Calu3 (cell line): ENCODE measurements around the gene SHD. TPM values are rescaled to one million over a fixed set of nuclear protein-coding genes. Genes with fewer than 3 reads are reported as not detected.

Experiments used
- BruUV-seq: library from RNA; stranded (reverse); fragments of 400-500 nt; replicated peaks from 2 replicates; lab custom pipeline; 2021; lab: Mats Ljungman, UMichigan
- CTCF ChIA-PET: fragments of 300-600 bp; sonication (Branson Sonifier 250); formaldehyde crosslinking; loops from one replicate; lab custom pipeline; 2022; ENCODE audit warnings: antibody characterized with exemption; lab: Charles Lee
- DNase-seq: peaks from one replicate; pipeline ENCODE4 v3.0.0; 2022
- H3K27ac Mint-ChIP-seq: one replicate; pipeline ENCODE4 v1.8.0; 2022; ENCODE audit warnings: mixed read lengths; ENCODE audit not compliant: unreplicated experiment
- H3K27me3 Mint-ChIP-seq: one replicate; pipeline ENCODE4 v1.8.0; 2022; ENCODE audit warnings: mixed read lengths; ENCODE audit not compliant: unreplicated experiment
- H3K36me3 Mint-ChIP-seq: one replicate; pipeline ENCODE4 v1.8.0; 2022; ENCODE audit warnings: mild to moderate bottlenecking, moderate library complexity, mixed read lengths; ENCODE audit not compliant: insufficient read depth, unreplicated experiment
- H3K4me1 Mint-ChIP-seq: one replicate; pipeline ENCODE4 v1.8.0; 2022; ENCODE audit warnings: mild to moderate bottlenecking, low read depth, mixed read lengths; ENCODE audit not compliant: unreplicated experiment
- H3K4me3 Mint-ChIP-seq: one replicate; pipeline ENCODE4 v1.8.0; 2022; ENCODE audit warnings: mild to moderate bottlenecking, low read depth, moderate library complexity, mixed read lengths; ENCODE audit not compliant: unreplicated experiment
- H3K9me3 Mint-ChIP-seq: one replicate; pipeline ENCODE4 v1.8.0; 2022; ENCODE audit warnings: low read depth, mixed read lengths; ENCODE audit not compliant: unreplicated experiment
- intact Hi-C: fragments of 100-400 bp; cut with micrococcal nuclease; formaldehyde crosslinking; loops from one replicate; pipeline ENCODE4 v1.10.0; 2022; ENCODE audit not compliant: unreplicated experiment
- total RNA-seq: library from RNA; stranded (reverse); gene quantifications from 2 replicates; pipeline ENCODE4 v1.2.3, GENCODE V29; 2022
- TF ChIP-seq, protein P1 (sequence below): fragments of 200-600 bp; IDR thresholded peaks from one replicate; pipeline ENCODE4 v1.8.0; 2022; ENCODE audit warnings: antibody characterized with exemption; ENCODE audit not compliant: unreplicated experiment

SHD gene
- total RNA-seq, 1 experiment from 2014 or later, result not detected

DNA sequence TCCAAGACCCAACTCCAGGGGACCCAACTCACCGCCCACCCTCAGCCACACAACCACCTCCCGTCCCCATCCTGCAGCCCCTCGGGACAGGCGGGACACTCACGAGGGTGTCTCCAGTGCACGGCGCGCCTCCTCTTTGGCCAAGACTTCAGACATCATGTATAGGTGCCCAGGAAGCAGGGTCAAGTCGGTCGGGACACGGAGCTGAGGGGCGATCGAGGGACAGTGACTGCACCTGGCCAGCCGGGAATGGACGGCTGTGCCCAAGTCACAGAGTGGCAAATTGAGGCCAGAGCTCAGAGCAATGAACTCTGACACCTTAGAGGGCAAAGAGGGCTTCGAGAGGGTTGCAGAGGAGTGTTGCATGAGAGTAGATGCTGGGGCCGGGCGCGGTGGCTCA lies 50.8 kb downstream of the SHD start:
- CTCF ChIA-PET, result interaction anchor here (0.6 kb wide), 1 partner anchor 395 kb away, joined by 3 read pairs; no protein-coding TSS in a partner anchor
- Mint-ChIP-seq H3K36me3 (peaks cover 4% of the 10 kb centered on the region), H3K4me1 (no peaks in the 10 kb centered on the region), H3K27ac (no peak overlapping the region), H3K4me3 (no peak overlapping the region), H3K9me3 (no peaks in the 10 kb centered on the region), H3K27me3 (no peaks in the 10 kb centered on the region)
- no TSS peak for BruUV-seq
- no peak for DNase-seq
- intact Hi-C loops, result no loop called here
- TF ChIP-seq, protein P1, sequence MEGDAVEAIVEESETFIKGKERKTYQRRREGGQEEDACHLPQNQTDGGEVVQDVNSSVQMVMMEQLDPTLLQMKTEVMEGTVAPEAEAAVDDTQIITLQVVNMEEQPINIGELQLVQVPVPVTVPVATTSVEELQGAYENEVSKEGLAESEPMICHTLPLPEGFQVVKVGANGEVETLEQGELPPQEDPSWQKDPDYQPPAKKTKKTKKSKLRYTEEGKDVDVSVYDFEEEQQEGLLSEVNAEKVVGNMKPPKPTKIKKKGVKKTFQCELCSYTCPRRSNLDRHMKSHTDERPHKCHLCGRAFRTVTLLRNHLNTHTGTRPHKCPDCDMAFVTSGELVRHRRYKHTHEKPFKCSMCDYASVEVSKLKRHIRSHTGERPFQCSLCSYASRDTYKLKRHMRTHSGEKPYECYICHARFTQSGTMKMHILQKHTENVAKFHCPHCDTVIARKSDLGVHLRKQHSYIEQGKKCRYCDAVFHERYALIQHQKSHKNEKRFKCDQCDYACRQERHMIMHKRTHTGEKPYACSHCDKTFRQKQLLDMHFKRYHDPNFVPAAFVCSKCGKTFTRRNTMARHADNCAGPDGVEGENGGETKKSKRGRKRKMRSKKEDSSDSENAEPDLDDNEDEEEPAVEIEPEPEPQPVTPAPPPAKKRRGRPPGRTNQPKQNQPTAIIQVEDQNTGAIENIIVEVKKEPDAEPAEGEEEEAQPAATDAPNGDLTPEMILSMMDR, result no peak

DNA sequence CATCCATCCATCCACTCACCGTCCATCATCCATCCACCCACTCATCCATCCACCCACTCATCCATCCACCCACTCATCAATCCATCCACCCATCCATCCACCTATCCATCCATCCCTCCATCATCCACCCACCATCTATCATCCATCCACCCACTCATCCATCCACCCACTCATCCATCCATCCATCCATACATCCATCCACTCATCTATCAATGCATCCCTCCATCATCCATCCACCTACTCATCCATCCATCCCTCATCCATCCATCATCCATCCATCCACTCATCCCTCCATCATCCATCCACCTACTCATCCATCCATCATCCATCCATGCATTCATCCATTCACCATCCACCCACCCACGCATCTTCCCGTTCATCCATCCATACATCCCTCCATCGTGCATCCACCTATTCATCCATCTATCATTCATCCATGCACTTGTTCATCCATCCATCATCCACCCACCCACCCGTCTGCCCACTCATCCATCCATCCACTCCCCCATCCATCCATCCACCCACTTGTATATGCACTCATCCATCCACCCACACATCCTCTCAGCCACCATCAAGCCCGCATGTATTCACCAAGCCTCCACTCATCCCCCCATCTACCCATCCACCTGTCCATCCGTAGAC lies 56.0 kb downstream of the SHD start:
- no TSS peak for BruUV-seq
- TF ChIP-seq, protein P1, result no peak
- Mint-ChIP-seq H3K4me3 (no peak overlapping the region), H3K27ac (no peak overlapping the region), H3K4me1 (peaks cover 9% of the 10 kb centered on the region), H3K36me3 (peaks cover 17% of the 10 kb centered on the region), H3K9me3 (no peaks in the 10 kb centered on the region), H3K27me3 (no peaks in the 10 kb centered on the region)
- no peak for DNase-seq
- intact Hi-C loops, result no loop called here
- CTCF ChIA-PET, result no interaction called here

DNA sequence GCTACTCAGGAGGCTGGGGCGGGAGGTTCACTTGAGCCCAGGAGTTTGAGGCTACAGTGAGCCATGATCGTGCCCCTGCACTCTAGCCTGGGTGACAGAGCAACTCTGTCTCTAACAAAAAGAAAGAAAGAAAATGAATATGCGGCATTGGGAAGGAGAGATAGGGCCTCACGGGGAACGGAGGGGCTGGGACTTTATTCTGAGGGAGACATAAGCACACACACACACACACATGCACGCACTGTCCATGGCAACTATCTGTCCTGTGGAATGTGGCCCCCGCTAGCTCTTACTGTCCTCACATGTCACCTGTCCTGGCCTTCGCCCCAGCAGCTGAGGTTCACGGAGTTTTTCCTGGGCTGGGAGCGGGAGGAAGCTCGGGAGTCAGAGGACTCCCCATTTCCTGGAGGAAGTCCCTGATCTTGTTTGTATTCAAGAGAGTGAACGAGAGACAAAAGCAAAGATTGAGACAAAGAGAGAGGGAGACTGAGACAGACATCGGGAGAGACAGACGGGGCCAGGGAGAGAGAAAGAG lies 58.9 kb downstream of the SHD start:
- TF ChIP-seq, protein P1, result no peak
- intact Hi-C loops, result no loop called here
- Mint-ChIP-seq H3K9me3 (no peaks in the 10 kb centered on the region), H3K27ac (peak overlapping the region; percentile 77), H3K36me3 (peaks cover 33% of the 10 kb centered on the region), H3K4me3 (peak overlapping the region; percentile 83), H3K27me3 (no peaks in the 10 kb centered on the region), H3K4me1 (peaks cover 18% of the 10 kb centered on the region)
- TSS peak; percentile 75 for BruUV-seq
- no peak for DNase-seq
- CTCF ChIA-PET, result interaction anchor here (0.7 to 1.0 kb wide), 3 partner anchors 15 to 71 kb away, joined by 4 to 5 read pairs (median 4); no protein-coding TSS in a partner anchor

DNA sequence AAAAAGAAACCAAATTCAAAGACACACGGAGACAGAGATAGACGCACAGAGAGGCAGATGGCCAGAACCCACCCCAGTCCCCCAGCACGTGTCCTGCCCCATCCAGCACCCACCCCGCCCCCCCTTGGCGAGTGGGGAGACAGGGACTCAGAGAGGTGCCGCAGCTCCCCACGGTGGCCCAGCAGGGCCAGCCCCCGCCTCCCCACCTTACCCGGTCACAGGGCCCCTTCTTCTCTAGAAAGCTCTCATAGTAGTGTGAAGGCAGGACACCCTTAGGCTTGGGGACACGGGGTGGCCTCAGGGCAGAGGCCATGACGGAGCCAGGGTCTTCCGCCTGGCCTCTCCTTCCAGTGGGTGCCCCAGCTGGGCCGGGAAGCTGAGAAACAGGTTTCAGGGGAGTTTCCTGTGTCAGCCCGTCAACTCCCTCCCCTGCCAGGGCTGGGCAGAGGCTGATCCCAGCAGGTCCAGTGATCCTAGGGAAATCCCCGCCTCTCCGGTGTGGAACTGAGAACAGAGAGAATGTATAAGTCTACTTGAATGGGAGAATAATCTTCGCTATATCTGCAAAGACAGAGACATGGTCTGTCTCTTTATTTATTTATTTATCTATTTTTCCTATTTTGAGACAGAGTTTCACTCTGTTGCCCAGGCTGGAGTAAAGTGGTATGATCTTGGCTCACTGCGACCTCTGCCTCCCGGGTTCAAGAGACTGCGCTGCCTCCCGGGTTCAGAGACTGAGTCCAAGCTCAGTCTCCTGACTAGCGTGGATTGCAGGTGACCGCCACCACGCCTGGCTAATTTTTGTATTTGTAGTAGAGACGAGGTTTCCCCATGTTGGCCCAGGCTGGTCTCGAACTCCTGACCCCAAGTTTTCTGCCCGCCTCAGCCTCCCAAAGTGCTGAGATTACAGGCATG lies 59.6 kb downstream of the SHD start, which contains the start of gene STAP2:
TSS of gene STAP2 (minus strand) at position 387 of the 915 bp plus-strand sequence. CDS start at position 313, 74 bp downstream.
- Mint-ChIP-seq H3K36me3 (peaks cover 40% of the 10 kb centered on the region), H3K4me1 (peaks cover 18% of the 10 kb centered on the region), H3K4me3 (peak within 1 kb of the TSS; percentile 83), H3K9me3 (no peaks in the 10 kb centered on the region), H3K27me3 (no peaks in the 10 kb centered on the region), H3K27ac (peak within 1 kb of the TSS; percentile 77)
- DNase-seq, result peak; percentile 78
- CTCF ChIA-PET, result interaction anchor here (0.7 to 1.0 kb wide), 3 partner anchors 14 to 72 kb away, joined by 3 to 5 read pairs (median 4); no protein-coding TSS in a partner anchor
- BruUV-seq, result no TSS peak
- intact Hi-C loops, result no loop called here
- TF ChIP-seq, protein P1, result no peak
